Kidney (tissue), 14 donors: Measurements from ENCODE around the gene TMEM200B. TPM values are rescaled to one million over a fixed set of nuclear protein-coding genes. Genes with fewer than 3 reads are reported as not detected.
"Not testable (repeated sequence)": the region's sequence is repeated elsewhere in the genome, so short reads cannot be mapped to it uniquely, and the experiment has no call there.

Experiments
- DNase-seq, 5 donors: peaks; one replicate each; pipeline ENCODE4 v3.0.0-alpha.2; 2013 to 2020
- FAIRE-seq: peaks from 2 replicates; lab custom pipeline; 2012; peaks lifted over from hg19 to GRCh38; lab: Jason Lieb, UNC
- H3K27ac ChIP-seq, 2 donors: one replicate each; pipeline ENCODE4 v1.7.0; 2013; ENCODE audit warnings: low read depth in 2 of 2, low read length in 2 of 2, inconsistent platforms in 1 of 2
- H3K27me3 ChIP-seq: one replicate; pipeline ENCODE4 v1.7.1; 2013; ENCODE audit warnings: low read length, inconsistent platforms; ENCODE audit not compliant: control insufficient read depth, insufficient read depth
- H3K36me3 ChIP-seq, 3 donors: one replicate each; pipeline versions ENCODE4 v1.7.0 to v1.7.1; 2013; ENCODE audit warnings: low read length in 3 of 3, control low read depth in 1 of 3, inconsistent platforms in 1 of 3; ENCODE audit not compliant: insufficient read depth in 3 of 3, control insufficient read depth in 2 of 3
- H3K4me1 ChIP-seq, 3 donors: one replicate each; pipeline versions ENCODE4 v1.7.0 to v1.7.1; 2013; ENCODE audit warnings: low read length in 3 of 3, inconsistent platforms in 1 of 3, low read depth in 1 of 3; ENCODE audit not compliant: control insufficient read depth in 2 of 3, insufficient read depth in 2 of 3
- H3K4me3 ChIP-seq, 3 donors: one replicate each; pipeline versions ENCODE4 v1.7.0 to v1.8.1; 2013; ENCODE audit warnings: low read length in 3 of 3, control low read depth in 1 of 3, inconsistent platforms in 1 of 3
- H3K9ac ChIP-seq, 3 donors: one replicate each; pipeline versions ENCODE4 v1.7.0 to v1.7.1; 2013; ENCODE audit warnings: low read length in 3 of 3, control low read depth in 1 of 3, inconsistent platforms in 1 of 3
- H3K9me3 ChIP-seq, 3 donors: one replicate each; pipeline versions ENCODE4 v1.7.0 to v1.7.1; 2013; ENCODE audit warnings: low read length in 3 of 3, control low read depth in 1 of 3, inconsistent platforms in 1 of 3; ENCODE audit not compliant: control insufficient read depth in 2 of 3, insufficient read depth in 1 of 3
- intact Hi-C: fragments of 100-400 bp; cut with DNase I; formaldehyde crosslinking; loops from one replicate; pipeline ENCODE4 v1.11.1; 2022
- polyA plus RNA-seq: library from polyadenylated mRNA; stranded (reverse); fragments of 350-450 nt; fragmentation: Illumina TruSeq; extraction: RNeasy Lipid Tissue Mini Kit (QIAGEN cat#74804); gene quantifications from one replicate; pipeline ENCODE4 v1.2.3, GENCODE V29; 2014; ENCODE audit warnings: low read depth, low replicate concordance; ENCODE audit not compliant: insufficient read depth
- total RNA-seq: library from RNA; stranded (reverse); fragmentation: NEBNext Ultra II Directional; extraction: Animal tissue kit (Norgen Biotek cat#: 25700); gene quantifications from one replicate; pipeline ENCODE4 v1.2.1, GENCODE V29; 2021
- TF ChIP-seq, protein P1 (sequence below): IDR thresholded peaks from 3 replicates; pipeline ENCODE4 v1.5.1; 2012; ENCODE audit warnings: mild to moderate bottlenecking, moderate library complexity, borderline replicate concordance; ENCODE audit not compliant: insufficient read depth; ENCODE audit errors: extremely low read depth
- donor health status: control.
- donor health status: control.
- donor health status: control.
- donor health status: control.
- donor health status: control.
- donor health status: DM: yes; HTN: yes; CAD: no.
- donor health status: Normal renal cell carcinoma (clear cell type).

Gene TMEM200B
- total and polyA plus RNA-seq, 2 donors from 2014 or later: 7.6 to 8.6 TPM

- FAIRE-seq: no peak
- TF ChIP-seq, protein P1, sequence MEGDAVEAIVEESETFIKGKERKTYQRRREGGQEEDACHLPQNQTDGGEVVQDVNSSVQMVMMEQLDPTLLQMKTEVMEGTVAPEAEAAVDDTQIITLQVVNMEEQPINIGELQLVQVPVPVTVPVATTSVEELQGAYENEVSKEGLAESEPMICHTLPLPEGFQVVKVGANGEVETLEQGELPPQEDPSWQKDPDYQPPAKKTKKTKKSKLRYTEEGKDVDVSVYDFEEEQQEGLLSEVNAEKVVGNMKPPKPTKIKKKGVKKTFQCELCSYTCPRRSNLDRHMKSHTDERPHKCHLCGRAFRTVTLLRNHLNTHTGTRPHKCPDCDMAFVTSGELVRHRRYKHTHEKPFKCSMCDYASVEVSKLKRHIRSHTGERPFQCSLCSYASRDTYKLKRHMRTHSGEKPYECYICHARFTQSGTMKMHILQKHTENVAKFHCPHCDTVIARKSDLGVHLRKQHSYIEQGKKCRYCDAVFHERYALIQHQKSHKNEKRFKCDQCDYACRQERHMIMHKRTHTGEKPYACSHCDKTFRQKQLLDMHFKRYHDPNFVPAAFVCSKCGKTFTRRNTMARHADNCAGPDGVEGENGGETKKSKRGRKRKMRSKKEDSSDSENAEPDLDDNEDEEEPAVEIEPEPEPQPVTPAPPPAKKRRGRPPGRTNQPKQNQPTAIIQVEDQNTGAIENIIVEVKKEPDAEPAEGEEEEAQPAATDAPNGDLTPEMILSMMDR: no peak
These were observed 29.3 kb downstream of the TMEM200B start for GRCh38 chr1:29094433-29094832.

DNA sequence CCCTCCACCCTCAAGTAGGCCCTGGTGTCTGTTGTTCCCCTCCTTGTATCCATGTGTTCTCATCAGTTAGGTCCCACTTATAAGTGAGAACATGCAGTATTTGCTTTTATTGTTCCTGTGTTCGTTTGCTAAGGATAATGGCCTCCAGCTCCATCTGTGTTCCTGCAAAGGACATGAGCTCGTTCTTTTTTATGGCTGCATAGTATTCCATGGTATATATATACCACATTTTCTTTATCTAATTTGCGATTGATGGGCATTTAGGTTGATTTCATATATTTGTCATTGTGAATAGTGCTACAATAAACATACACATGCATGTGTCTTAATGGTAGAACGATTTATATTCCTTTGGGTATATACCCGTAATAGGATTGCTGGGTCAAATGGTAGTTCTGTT lies 31.0 kb downstream of the TMEM200B start:
- H3K4me1 ChIP-seq, H3K4me3 ChIP-seq, H3K36me3 ChIP-seq, intact Hi-C loops, DNase-seq, H3K9me3 ChIP-seq, H3K27ac ChIP-seq, FAIRE-seq, H3K27me3 ChIP-seq, H3K9ac ChIP-seq: not testable (repeated sequence)

More at GRCh38 chr1:29094433-29094832, 29.3 kb downstream of the TMEM200B start:
- Histone ChIP-seq H3K9ac (no peak overlapping the region), H3K9me3 (no peaks in the 10 kb centered on the region), H3K27ac (no peak overlapping the region), H3K36me3 (no peaks in the 10 kb centered on the region), H3K4me1 (no peaks in the 10 kb centered on the region), H3K27me3 (no peaks in the 10 kb centered on the region), H3K4me3 (no peak overlapping the region)
- no peak for DNase-seq
- intact Hi-C loops: no loop called here

DNA sequence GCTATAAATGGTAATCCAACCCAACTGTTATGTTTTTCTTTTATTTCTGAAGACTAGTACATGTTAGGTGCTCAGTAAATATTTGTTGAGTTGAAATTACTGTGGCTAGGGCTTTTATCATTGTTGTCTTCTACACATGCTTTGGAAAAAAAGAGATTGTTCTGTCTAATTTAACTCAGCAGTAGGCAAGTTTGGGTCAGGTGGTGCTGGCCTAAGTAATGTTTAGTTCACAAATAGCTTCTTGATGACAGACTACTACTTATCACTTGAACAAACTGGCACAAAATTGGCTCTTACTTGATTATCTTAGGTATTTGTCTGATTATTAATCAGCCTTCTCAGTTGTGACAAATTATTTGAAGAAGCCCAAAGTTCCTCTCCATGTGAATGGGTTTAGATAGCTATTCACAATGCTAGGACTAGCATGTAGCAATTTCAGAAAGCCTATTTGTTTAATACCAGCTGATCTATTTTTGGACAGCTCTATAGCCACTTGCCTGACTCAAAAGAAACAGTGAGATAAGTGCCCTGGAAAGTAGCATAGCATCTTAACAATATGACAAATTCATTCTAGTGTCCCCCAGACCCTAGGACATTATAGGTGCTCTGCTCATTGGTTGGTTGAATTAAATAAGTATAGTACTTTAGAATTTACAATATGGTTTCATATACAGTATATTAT lies 32.6 kb downstream of the TMEM200B start:
- TF ChIP-seq, protein P1: no peak
- no peak overlapping the region for H3K9ac ChIP-seq
- H3K36me3 ChIP-seq: no peaks in the 10 kb centered on the region
- H3K4me3 ChIP-seq: no peak overlapping the region
- DNase-seq (no peak), FAIRE-seq (no peak)
- H3K27ac ChIP-seq: no peak overlapping the region
- H3K9me3 ChIP-seq: no peaks in the 10 kb centered on the region
- intact Hi-C loops: no loop called here
- no peaks in the 10 kb centered on the region for H3K27me3 ChIP-seq
- H3K4me1 ChIP-seq: no peaks in the 10 kb centered on the region

- TF ChIP-seq, protein P1: no peak
- no peak overlapping the region for H3K9ac ChIP-seq
- H3K27ac ChIP-seq: no peak overlapping the region
- intact Hi-C loops: no loop called here
- H3K36me3 ChIP-seq: no peaks in the 10 kb centered on the region
- DNase-seq (no peak), FAIRE-seq (no peak)
- H3K4me3 ChIP-seq: no peak overlapping the region
- H3K9me3 ChIP-seq: no peaks in the 10 kb centered on the region
- H3K4me1 ChIP-seq: no peaks in the 10 kb centered on the region
- no peaks in the 10 kb centered on the region for H3K27me3 ChIP-seq
These were observed 39.5 kb downstream of the TMEM200B start for GRCh38 chr1:29084196-29084521.
